ENCODE results near the gene PCDHGB6. TPM values are rescaled to one million over a fixed set of nuclear protein-coding genes. Genes with fewer than 3 reads are reported as not detected.
A peak's percentile ranks its signal among the peaks of the same experiment; 100 is the strongest.
"Not testable (repeated sequence)": the region's sequence is repeated elsewhere in the genome, so short reads cannot be mapped to it uniquely, and the experiment has no call there.

PCDHGB6 gene
- total RNA-seq, 4 donors from 2014 or later: 1.4 to 4.6 (median 2.9) TPM

DNA sequence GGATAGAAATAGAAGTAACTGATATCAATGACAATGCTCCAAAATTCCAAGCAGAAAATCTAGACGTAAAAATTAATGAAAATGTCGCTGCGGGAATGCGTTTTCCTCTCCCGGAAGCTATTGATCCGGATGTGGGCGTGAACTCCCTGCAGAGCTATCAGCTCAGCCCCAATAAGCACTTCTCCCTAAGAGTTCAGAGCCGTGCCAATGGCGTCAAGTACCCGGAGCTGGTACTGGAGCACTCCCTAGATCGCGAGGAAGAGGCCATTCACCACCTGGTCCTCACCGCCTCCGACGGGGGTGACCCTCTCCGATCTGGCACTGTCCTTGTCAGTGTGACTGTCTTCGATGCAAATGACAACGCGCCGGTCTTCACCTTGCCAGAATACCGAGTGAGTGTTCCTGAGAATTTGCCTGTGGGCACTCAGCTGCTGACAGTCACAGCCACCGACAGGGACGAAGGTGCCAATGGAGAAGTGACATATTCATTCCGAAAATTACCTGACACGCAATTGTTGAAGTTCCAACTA is 5.8 kb downstream of the PCDHGB6 start:
- H3K36me3 ChIP-seq: no peaks in the 10 kb centered on the region
- H3K4me3 ChIP-seq: peak overlapping the region; percentile 35 to 50 (median 46)
- in situ Hi-C loops (cut with MboI; ENCODE audit: low sequenced_read_pairs in 4 of 4): no loop called here
- no peak for DNase-seq
- peaks cover 0 to 2% (median 0%) of the 10 kb centered on the region in 3 donors for H3K27me3 ChIP-seq
- no peak for ATAC-seq
- H3K9me3 ChIP-seq: peaks cover 0 to 9% (median 0%) of the 10 kb centered on the region in 3 donors
- intact Hi-C loops (cut with DNase I; ENCODE audit: low total_unique reads): loop anchor here (5.0 kb wide), 1 partner anchor 41 kb away; the partner anchor contains the start of genes PCDHGA6 and PCDHGB3
- H3K4me1 ChIP-seq: peaks cover 5 to 20% of the 10 kb centered on the region in 2 donors
- TF ChIP-seq POLR2A (IDR thresholded peaks at IDR 0.05): no peak
- TF ChIP-seq, protein P1, sequence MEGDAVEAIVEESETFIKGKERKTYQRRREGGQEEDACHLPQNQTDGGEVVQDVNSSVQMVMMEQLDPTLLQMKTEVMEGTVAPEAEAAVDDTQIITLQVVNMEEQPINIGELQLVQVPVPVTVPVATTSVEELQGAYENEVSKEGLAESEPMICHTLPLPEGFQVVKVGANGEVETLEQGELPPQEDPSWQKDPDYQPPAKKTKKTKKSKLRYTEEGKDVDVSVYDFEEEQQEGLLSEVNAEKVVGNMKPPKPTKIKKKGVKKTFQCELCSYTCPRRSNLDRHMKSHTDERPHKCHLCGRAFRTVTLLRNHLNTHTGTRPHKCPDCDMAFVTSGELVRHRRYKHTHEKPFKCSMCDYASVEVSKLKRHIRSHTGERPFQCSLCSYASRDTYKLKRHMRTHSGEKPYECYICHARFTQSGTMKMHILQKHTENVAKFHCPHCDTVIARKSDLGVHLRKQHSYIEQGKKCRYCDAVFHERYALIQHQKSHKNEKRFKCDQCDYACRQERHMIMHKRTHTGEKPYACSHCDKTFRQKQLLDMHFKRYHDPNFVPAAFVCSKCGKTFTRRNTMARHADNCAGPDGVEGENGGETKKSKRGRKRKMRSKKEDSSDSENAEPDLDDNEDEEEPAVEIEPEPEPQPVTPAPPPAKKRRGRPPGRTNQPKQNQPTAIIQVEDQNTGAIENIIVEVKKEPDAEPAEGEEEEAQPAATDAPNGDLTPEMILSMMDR (IDR thresholded peaks at IDR 0.05 in 4 of 5, conservative IDR thresholded peaks at IDR 0.05 in 1 of 5): no peak
- H3K27ac ChIP-seq: peak overlapping the region in 1 of 4 donors; percentile 61

DNA sequence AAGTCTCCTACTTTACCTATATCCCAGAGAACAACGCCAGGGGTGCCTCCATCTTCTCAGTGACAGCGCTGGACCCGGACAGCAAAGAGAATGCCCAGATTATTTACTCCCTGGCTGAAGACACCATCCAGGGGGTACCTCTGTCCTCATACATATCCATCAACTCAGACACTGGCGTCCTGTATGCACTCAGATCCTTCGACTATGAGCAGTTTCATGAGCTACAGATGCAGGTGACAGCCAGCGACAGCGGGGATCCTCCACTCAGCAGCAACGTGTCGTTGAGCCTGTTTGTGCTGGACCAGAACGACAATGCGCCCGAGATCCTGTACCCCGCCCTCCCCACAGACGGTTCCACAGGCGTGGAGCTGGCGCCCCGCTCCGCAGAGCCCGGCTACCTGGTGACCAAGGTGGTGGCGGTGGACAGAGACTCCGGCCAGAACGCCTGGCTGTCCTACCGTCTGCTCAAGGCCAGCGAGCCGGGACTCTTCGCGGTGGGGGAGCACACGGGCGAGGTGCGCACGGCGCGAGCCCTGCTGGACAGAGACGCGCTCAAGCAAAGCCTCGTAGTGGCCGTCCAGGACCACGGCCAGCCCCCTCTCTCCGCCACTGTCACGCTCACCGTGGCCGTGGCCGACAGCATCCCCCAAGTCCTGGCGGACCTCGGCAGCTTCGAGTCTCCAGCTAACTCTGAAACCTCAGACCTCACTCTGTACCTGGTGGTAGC is 6.9 kb downstream of the PCDHGB6 start:
- intact Hi-C loops (cut with DNase I; ENCODE audit: low total_unique reads): loop anchor here (5.0 kb wide), 1 partner anchor 42 kb away; the partner anchor contains the start of genes PCDHGA6 and PCDHGB3
- peaks cover 0 to 12% (median 0%) of the 10 kb centered on the region in 3 donors for H3K9me3 ChIP-seq
- not testable (repeated sequence) for ATAC-seq, H3K36me3 ChIP-seq, DNase-seq, H3K27ac ChIP-seq, H3K4me3 ChIP-seq, H3K27me3 ChIP-seq
- H3K4me1 ChIP-seq: peaks cover 8 to 29% of the 10 kb centered on the region in 2 donors
- in situ Hi-C loops (cut with MboI; ENCODE audit: low sequenced_read_pairs in 4 of 4): loop anchor here in 1 of 4 donors (5.0 kb wide), 1 partner anchor 148 kb away; no protein-coding TSS in a partner anchor

DNA sequence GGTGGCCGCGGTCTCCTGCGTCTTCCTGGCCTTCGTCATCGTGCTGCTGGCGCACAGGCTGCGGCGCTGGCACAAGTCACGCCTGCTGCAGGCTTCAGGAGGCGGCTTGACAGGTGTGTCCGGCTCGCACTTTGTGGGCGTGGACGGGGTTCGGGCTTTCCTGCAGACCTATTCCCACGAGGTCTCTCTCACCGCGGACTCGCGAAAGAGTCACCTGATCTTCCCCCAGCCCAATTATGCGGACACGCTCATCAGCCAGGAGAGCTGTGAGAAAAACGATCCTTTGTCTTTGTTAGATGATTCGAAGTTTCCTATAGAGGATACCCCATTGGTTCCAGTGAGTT is 7.4 kb downstream of the PCDHGB6 start:
- H3K4me3 ChIP-seq; H3K36me3 ChIP-seq; intact Hi-C loops (cut with DNase I; ENCODE audit: low total_unique reads); ATAC-seq; H3K27ac ChIP-seq; DNase-seq; H3K27me3 ChIP-seq: not testable (repeated sequence)
- Histone ChIP-seq H3K4me1 (peaks cover 8 to 32% of the 10 kb centered on the region in 2 donors), H3K9me3 (peaks cover 0 to 14% (median 0%) of the 10 kb centered on the region in 3 donors)
- in situ Hi-C loops (cut with MboI; ENCODE audit: low sequenced_read_pairs in 4 of 4): loop anchor here in 1 of 4 donors (5.0 kb wide), 1 partner anchor 147 kb away; no protein-coding TSS in a partner anchor

DNA sequence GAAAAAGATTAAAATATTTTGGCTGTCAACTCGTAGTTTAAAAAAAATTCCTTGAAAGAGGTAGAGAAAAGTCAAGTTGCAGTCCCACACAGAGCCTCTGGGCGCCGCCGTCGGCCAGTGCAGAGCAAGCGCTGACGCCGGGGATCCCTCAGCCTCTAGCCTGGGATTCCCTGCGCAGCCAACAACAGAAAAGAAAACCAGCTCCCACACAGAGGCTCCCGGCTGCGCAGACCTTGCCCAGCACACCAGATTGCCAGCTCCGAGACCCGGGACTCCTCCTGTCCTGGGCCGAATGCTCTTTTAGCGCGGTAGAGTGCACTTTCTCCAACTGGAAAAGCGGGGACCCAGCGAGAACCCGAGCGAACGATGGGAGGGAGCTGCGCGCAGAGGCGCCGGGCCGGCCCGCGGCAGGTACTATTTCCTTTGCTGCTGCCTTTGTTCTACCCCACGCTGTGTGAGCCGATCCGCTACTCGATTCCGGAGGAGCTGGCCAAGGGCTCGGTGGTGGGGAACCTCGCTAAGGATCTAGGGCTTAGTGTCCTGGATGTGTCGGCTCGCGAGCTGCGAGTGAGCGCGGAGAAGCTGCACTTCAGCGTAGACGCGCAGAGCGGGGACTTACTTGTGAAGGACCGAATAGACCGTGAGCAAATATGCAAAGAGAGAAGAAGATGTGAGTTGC is 9.8 kb downstream of the PCDHGB6 start, which contains the start of gene PCDHGB7:
Gene PCDHGB7, plus strand, starts transcription at position 184 of the 679 bp plus-strand sequence. Its CDS starts 183 bp downstream, at position 367.
- Histone ChIP-seq H3K27ac (peak within 1 kb of the TSS; percentile 59 to 73 (median 64)), H3K4me1 (peaks cover 12 to 26% of the 10 kb centered on the region in 2 donors), H3K9me3 (peaks cover 0 to 16% (median 0%) of the 10 kb centered on the region in 3 donors), H3K27me3 (peaks cover 0 to 10% (median 0%) of the 10 kb centered on the region in 3 donors), H3K4me3 (peak within 1 kb of the TSS; percentile 53 to 64 (median 56))
- TF ChIP-seq, protein P1 (IDR thresholded peaks at IDR 0.05 in 4 of 5, conservative IDR thresholded peaks at IDR 0.05 in 1 of 5): peak; percentile 74 to 89 (median 79)
- intact Hi-C loops (cut with DNase I; ENCODE audit: low total_unique reads) (loop anchor here (2.0 kb wide), 1 partner anchor 107 kb away; no protein-coding TSS in a partner anchor), in situ Hi-C loops (cut with MboI; ENCODE audit: low sequenced_read_pairs in 4 of 4) (loop anchor here in 1 of 4 donors (5.0 kb wide), 1 partner anchor 145 kb away; no protein-coding TSS in a partner anchor)
- H3K36me3 ChIP-seq: not testable (repeated sequence)
- ATAC-seq: peak; percentile 75 to 81
- peak; percentile 62 to 75 for DNase-seq

DNA sequence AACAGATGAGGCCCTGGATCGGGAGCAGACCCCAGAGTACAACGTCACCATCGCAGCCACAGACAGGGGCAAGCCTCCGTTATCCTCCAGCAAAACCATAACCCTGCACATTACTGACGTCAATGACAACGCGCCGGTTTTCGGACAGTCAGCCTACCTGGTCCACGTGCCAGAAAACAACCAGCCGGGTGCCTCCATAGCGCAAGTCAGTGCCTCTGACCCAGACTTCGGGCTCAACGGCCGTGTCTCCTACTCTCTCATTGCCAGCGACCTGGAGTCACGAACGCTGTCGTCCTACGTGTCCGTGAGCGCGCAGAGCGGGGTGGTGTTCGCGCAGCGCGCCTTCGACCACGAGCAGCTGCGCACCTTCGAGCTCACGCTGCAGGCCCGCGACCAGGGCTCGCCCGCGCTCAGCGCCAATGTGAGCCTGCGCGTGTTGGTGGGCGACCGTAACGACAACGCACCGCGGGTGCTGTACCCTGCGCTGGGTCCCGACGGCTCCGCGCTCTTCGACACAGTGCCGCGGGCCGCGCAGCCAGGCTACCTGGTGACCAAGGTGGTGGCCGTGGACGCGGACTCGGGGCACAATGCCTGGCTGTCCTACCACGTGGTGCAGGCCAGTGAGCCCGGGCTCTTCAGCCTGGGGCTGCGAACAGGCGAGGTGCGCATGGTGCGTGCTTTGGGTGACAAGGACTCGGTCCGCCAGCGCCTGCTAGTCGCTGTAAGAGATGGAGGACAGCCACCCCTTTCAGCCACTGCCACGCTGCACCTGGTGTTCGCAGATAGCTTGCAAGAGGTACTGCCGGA is 11.5 kb downstream of the PCDHGB6 start:
- peak overlapping the region in 1 of 4 donors; percentile 53 for H3K4me3 ChIP-seq
- peak overlapping the region in 1 of 4 donors; percentile 26 for H3K27ac ChIP-seq

More for the DNA sequence above, 11.5 kb downstream of the PCDHGB6 start:
- H3K9me3 ChIP-seq: peaks cover 0 to 16% (median 0%) of the 10 kb centered on the region in 3 donors
- TF ChIP-seq, protein P1 (IDR thresholded peaks at IDR 0.05 in 4 of 5, conservative IDR thresholded peaks at IDR 0.05 in 1 of 5): no peak
- no peak for TF ChIP-seq POLR2A (IDR thresholded peaks at IDR 0.05)
- DNase-seq (no peak), ATAC-seq (no peak)
- H3K27me3 ChIP-seq: peaks cover 0 to 10% (median 0%) of the 10 kb centered on the region in 3 donors
- no peaks in the 10 kb centered on the region for H3K36me3 ChIP-seq
- intact Hi-C loops (cut with DNase I; ENCODE audit: low total_unique reads) (no loop called here), in situ Hi-C loops (cut with MboI; ENCODE audit: low sequenced_read_pairs in 4 of 4) (loop anchor here in 1 of 4 donors (5.0 kb wide), 1 partner anchor 143 kb away; no protein-coding TSS in a partner anchor)
- peaks cover 12 to 33% of the 10 kb centered on the region in 2 donors for H3K4me1 ChIP-seq
